T-helper 9 cell (primary cell): Measurements from ENCODE around the gene GNG12.
"Not testable (repeated sequence)": the region's sequence is repeated elsewhere in the genome, so short reads cannot be mapped to it uniquely, and the experiment has no call there.

Experiments
- DNase-seq: peaks from one replicate; pipeline ENCODE4 v3.0.0-alpha.2; 2020

Gene GNG12

DNA sequence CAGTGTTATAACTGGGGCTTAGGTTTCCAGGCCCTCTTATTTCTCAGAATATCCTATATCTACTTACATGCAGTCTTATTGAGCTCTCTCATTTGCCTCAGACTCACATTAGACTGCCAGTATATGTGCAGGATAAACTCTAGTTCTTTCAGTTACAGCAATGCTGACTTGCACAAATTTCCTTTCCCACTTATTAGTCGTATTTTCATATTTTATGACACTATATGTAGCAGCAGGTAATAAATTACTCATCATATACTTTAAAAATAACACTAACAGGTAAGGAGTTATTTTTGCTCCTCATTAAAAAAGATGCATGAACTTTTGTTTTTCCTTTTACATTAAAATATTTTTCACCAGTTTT, 82.6 kb downstream of the GNG12 start:
- no peak for DNase-seq

DNA sequence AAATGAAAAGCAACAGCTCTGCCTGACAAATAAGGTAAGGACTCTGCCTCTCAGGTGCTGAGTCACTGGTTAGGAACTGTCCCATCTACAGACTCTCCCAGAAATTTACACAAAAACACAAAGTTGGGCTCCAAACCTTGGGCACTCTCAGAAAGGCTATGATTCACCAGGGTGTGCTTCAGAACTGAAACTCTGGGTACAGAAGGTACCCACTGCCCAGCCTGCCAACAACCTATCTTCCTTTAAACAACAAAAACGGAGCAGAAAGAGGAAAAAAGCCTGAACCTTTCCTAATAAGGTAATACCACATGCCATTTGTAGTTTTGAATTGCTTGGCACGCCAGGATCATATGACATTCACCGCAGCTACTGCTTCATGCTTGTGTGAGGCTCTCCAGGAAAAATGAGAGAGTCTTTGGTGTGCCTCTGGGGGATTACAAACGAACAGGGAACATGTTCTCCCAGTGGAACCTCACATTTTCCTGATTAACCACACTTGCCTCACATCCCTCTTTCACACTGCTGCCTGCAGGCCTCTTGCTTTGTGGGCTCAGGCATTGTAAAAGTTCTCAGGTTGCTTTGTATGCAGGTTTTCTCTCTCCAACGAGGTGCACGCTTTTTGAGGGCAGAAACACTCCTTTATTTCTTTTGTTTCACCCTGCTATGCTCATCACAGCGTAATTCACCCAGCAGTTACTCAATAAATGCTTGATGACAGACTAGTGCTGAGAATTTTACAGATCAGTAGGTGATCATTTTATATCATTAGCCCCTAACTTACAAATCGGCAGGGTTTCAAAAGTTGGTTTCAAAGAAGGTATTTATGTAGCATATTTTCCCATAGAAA, 83.2 kb downstream of the GNG12 start:
- DNase-seq: no peak

DNA sequence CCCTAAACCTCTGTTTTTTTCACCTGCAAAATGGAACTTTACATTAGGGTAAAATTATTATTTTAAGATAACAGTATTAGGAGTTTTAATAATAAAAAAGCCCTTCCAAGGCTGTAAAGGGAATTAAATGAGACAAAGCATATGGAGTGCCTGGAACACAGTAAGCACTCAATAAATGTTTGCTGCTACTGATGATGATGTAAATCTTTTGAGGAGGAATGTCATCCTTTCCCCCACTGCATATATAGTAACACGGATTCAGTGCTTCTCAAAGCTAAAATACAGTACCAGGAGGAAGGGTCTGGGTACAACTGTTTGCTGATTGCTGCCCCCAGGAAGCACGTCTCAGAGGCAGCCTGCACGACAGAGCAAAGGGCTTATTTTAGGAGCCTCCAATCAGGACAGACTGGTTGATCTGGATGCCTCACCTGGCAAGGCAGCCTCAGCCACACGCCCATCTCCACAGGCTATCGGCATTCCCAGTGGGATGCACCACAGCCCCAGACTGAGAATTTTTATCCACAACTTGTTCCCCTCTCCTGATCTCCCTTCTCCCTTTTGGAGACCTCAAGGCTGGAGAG, 83.9 kb downstream of the GNG12 start:
- no peak for DNase-seq

DNA sequence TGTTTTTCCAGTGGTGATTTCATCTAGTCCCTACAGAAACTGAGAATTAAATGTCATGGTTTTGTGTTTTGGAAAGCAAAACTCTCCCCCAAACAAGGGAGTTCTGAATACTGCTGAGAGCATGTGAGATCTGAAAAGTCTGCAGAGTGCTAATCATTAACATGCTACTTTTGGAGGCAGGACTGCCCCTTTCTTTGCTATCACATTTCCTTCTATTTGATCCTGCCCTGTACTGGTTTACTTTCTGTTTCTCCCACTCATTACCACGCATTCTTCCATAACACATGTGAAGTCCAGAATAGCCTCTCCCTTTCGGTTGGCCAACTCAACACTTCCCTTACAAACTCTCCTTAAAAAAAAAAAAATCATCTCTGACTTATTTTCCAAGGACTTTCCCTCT, 84.6 kb downstream of the GNG12 start:
- DNase-seq: no peak

DNA sequence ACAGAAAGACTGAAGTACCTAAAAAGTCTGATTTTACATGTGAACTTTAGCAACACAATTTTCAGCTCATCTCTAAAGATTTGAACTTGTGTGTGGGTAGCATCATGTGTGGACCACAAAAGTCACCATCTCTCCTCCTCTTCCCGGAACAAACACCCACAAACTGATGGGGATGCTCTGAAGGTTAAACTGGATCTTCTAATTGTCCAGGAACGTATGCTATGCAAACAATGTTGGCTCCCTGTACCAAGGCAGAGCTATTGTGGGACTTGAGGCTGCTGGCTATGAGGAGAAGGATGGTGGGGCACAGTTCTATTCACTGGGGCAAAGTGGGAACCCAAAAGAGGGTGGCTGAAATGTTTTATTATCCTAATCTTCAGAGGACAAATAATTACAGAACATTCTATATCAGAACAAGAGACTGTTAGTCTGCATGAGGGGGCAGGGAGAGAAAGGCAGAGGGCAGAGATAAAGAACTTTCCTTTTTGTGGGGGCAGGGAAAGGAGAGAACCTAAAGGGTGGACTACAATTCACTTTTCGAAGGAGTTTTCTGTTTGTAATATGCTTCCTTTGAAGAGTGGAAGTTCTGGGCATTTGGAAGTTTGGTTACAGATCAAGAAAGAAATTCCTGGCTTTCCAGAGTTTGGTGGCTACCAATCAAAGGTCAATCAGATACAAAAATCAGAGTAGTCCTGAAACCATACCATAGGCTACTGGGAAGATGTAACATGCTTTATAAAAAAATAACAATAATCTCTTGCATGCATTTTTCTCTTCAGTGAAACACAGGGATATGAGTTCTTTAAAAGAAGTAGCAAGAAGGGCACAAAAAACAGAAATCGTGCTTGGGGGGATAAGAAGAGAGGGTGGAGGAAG, 85.4 kb downstream of the GNG12 start:
- no peak for DNase-seq

DNA sequence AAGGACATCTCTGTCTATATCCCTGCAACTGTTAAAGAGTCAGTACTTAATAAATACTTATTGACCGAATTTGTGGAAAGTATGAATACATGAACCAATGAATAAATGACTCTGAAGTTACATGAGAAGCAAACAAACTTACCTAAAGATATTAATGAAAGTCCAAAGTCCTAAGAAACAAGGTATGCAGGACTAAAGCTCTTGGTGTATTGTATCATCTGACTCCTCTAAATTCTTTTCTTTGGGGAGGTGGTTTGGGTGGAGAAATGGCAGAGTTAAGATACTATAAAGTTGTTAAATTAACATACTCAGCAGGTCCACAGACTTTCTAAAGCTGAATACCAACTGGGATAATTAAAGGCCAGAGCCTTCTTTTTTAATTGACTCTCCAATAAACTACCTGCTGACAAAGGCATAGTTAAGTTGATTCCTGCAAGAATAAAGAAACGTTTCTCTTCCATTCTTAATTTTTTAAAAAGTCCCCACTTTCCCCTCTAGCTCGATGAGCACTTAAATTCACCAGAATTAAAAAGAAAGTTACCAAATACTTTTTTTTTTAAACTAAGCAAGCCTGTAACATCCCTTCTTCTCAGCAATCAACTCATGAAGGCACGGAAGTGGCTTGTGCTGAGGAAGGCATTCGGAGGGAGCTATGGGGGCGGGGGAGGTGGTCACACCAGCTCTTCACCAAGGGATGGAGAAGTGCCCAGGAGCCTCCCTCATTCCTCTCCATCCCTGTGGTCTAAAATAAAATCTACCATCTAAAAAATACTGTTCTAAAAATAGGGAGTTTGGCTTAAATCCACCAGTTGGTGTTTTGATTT, 87.2 kb downstream of the GNG12 start:
- DNase-seq: no peak

DNA sequence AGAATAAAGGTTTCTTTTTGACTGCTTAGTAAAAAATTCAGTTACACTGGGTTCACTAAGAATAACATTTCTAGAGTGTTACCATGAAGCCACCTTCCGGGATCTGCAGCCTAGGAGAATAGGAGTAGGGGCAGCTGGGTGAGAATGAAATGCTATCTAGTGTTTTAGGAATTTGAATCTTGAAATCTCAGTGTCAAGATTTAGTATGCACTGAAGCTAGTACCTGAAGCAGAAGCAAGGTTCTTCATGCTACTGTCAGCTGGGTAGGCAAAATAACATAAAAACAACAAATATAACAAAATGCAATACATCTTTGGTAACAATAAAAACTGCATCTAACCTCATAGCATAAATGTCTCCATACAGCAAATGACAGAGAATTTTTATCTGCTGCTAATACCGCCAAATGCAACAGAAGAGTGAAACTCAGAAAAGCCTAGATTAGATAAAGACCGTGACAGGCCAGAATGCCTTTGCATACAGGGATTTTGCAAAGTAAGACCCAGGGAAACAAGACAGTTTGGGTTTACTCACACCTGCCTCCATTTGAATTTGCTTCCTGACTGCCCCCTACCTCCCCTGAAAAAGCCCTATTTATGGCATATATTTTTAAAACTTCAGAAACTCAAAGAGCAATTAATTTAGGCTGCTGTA, 90.1 kb downstream of the GNG12 start:
- DNase-seq: no peak

DNA sequence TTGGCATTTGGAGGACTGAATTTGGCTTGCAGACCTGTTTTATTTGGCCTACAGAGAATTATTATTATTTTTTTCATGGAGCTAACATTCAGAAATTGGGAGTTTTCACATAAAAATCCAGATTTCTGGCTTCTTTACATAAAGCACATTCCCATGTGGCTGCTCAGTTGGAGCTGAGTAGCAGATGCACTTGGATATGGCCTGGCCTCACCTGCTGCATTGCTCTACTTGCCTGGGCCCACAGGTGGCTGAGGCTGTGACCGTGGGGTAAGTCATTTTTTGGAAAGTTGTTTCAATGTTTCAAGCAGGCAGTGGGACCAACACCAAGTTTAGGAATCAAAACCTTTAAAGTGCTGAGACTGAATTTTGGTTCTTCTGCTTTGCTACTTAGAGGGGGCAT, 91.5 kb downstream of the GNG12 start:
- DNase-seq: no peak

DNA sequence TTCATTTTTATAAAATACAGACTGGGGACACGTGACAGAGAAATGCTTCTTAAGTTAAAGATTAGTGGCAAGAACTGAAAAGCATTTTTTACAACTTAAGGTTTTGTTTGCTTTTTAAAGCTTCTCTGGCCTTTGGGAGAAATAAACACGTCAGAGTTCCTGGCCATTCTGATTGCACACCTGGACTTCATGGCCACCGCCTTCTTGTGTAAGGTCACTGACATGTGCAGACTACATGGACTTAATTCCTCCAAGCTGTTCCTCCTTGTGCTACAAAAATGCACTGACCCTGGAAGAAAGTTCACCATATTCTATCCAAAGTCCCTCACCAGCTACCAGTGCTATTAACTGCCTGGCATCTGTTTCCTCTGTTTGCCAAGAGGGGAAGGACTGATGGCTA, 92.1 kb downstream of the GNG12 start:
- no peak for DNase-seq

DNA sequence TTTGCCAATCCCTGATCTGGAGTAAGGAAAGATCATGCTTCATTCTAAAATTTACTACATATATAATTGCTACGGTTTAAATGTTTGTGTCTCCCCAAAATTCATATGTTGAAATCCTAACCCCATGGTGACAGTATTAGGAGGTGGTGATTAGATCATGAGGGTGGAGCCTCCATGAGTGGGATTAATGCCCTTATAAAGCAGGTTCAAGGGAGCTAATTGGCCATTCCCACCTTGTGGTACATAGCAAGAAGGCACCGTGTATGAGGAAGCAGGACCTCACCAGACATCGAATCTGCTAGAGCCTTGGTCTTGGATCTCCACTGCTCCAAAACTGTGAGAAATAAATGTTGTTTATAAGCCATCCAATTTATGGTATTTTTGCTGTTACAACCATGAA, 92.7 kb downstream of the GNG12 start:
- no peak for DNase-seq

DNA sequence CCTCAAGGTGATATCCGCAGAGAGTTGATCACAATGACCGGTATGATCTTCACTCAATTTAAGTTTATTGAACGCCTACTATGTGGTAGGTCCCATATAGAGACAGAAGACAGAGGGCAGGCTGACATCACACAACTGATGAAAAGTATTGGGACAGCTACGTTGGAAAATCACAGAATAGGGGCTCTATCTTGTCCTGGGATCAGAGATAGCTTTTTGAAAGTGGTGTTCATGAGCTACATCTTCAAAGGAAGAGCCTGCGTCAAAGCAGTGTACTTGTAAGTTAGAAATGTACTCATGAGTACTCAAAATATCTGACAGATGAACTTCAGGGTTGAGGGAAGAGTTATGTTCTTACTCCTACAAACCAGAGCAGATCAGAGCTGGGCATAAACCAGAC, 93.9 kb downstream of the GNG12 start:
- no peak for DNase-seq

DNA sequence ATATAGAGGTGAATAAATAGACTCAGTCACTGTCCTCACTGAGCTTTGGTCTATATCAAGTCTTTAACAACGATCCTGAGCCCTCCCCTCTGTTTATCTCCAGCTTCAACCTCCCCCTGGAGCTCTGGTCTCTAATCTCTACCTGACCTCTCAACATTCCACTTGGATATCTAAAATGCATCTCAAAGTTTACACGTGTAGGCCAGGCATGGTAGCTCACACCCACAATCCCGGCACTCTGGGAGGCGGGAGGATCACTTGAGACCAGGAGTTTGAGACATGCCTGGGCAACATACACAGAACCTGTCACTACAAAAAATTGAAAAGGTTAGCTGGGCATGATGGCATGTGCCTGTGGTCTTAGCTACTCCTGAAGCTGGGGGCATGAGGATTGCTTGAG, 94.9 kb downstream of the GNG12 start:
- no peak for DNase-seq

DNA sequence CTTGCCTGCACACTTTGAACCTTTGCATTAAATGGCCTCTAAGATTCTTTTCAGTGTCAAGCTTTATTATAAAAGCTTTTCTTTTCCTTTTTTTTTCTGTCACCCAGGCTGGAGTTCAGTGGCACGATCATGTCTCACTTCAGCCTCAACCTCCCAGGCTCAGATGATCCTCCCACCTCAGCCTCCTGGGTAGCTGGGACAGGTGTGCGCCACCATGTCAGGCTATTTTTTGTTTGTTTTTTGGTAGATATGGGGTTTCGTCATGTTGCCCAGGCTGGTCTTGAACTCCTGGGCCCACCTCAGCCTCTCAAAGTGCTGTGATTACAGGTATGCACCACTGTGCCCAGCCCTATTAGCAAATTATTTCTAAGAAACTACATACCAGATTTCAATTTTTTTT, 95.4 kb downstream of the GNG12 start:
- no peak for DNase-seq

DNA sequence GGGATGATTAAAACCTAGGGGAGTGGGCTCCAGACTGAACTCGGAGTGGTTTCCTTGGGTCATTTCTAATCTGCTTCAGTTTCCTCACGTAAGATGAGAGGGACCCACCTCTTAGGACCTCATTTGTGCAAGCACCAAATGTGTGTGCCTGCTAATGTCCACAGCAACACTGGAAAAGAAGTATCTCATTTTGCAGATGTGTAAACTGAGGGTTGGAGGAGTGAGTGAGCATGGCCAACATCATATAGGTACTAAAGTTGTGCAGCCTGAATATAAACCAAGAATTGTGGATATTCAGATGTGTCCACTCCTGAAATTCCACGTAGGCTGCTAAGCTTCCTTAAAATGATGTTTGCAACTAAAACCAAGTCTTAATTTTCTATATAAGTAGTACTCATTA, 96.5 kb downstream of the GNG12 start:
- no peak for DNase-seq

DNA sequence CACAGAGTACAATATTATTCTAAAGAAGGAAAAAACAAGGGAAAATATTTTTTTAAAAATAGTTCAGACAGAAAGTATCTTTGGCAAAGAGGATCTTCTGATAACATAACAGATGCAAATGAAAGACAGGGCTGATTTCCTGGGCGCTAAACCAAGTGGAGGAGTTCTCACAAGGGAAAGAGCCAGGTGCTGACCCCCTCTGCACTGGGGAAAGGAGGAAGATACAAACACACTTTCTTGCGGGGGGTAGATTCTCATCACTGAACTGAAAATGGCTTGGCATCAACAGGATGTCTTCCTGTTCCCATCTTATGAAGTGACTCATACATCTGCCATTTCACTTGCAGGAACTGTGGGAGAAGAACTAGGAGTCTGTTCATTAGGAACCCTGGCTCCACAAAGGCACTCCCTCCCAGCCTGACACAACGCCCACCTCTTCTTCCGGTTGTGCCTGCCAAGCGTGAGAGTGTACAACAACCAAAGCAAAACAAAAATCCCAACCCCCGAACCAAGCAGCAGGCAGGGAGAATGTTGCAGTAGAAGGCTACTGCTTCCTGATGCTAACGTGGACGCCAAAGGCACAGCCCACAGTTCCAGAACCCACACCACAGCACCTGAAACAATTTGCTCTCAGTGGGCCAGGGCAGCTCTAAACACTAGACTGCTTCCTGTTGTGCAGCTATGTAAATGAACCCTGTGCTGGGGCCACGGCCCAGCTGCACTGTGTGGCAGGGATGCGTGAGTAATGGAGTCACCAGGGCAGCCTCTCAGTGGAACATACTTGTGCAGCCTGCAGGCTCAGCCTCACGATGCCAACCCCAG, 97.2 kb downstream of the GNG12 start:
- DNase-seq: peak; percentile 1

DNA sequence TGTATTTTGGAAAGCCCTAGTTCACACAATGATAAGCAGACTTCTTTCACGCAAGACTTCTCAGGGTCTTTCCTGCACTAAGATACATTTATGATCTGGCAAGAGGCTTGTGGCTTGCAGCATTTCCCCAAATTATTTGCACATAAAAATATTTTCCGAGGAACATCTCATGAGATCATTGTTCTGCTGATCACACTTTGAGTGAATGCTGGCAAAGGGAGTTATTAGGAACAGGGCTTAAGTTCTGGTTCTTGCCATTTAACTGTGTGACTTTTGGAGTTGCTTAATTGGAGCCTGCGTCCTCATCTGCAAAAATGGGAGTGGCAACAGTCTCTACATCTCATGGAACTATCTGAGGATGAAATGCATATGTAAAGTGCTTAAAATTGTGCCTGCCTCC, 98.1 kb downstream of the GNG12 start:
- DNase-seq: no peak

DNA sequence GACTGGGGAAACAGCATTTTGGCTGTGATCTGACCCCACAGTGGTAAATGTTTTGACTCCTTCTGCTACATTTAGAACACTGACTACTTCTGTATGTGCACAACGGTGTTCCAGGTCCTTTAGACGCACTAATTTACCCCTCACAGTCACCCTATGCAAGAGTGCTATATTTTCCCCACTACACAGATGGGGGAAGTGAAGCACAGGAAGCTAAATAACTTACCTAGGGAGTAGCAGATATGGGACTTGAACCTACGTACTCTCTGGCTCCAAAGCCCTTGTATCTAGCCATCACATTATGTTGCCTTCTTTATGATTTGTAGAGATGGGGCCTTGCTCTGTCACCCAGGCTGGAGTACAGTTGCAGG, 99.0 kb downstream of the GNG12 start:
- DNase-seq: no peak

DNA sequence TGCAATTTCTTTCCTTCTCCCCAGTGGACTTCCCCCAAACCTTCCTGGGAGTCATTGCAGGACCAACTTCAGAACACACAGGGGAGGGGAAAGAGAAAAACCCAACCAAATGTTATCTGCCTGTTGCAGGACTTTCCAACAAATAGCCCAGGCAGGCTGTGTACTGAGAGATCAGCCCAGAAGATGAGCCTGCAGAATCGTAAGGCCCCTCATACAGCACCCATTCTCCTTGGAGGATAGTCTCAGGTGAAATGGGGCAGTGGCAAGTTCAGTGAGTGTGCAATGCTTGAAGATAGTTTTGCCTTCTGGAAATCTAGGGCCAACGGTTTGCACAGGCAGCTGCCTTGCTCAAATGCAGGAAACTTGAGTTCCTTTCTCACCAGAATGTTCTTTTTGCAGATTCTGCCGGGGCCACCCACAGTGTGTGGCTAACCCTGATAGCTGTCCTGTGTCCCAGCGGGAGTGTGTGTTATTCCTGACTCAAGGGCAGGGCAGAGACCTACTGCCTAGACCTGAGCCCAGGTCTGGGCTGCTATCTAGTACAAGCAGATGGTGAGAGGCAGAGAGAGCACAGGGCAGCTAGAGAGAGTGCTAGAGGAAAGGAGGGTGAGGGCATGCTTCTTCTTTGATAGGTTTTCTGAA, 99.5 kb downstream of the GNG12 start:
- DNase-seq: no peak

DNA sequence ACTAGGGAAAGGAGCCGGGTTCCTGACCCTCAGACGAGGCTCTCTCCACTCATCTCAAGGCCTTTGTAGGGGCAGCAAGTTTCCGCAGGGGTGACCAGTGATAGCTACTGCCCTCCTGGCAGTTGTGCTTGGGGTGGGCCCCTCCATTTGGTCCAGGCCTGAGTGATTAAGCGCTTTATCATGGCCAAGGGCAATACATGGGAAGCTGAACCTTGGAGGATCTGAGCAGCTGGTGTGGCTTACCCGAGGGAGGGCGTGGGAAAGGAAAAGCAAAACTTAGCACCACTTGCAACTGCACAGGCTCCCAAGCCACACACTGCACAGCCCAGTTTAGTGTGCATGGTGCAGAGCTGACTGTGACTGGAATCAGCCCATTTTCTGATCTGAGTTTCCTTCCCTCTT, 100.5 kb downstream of the GNG12 start:
- no peak for DNase-seq

DNA sequence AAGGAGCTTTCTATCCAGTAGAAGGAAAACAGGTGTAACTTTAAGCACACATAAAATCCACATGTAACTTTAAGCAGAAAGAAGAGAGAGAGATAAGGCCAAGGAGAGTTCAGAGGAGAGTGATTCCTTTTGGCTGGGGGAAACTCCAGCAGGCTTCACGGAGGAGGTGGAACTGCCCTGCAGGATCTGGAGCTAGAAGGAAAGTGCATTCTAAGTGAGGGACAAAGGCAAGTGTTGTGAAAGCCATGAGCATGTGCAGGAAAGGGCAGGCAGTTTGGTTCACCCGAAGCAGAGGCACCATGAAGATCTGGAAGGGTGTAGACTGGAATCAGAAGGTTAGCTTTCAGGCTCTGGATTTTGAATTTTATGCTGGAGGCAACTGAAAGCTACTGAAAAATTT, 101.9 kb downstream of the GNG12 start:
- DNase-seq: no peak

DNA sequence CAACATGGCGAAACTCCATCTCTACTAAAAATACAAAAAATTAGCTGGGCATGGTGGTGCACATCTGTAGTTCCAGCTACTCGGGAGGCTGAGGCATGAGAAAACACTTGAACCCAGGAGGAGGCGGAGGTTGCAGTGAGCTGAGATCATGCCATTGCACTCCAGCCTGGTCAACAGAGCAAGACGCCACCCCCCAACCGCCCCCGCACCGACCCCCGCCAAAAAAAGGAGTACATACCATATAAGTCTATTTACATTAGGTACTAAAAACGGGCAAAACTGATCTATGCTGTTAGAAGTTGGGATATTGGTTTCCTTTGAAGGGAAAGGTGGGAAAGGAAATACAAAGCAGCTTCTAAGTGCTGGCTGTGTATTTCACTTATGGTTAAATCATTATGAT, 103.0 kb downstream of the GNG12 start:
- not testable (repeated sequence) for DNase-seq
